GM18909 (cell line): ENCODE measurements around the gene PSRC1.

ENCODE experiments used
- ATAC-seq: cut with Tn5 transposase; IDR thresholded peaks from one replicate; pipeline ENCODE4 v1.9.1; 2021; ENCODE audit warnings: mild to moderate bottlenecking; ENCODE audit not compliant: unreplicated experiment, poor library complexity

Gene PSRC1

DNA sequence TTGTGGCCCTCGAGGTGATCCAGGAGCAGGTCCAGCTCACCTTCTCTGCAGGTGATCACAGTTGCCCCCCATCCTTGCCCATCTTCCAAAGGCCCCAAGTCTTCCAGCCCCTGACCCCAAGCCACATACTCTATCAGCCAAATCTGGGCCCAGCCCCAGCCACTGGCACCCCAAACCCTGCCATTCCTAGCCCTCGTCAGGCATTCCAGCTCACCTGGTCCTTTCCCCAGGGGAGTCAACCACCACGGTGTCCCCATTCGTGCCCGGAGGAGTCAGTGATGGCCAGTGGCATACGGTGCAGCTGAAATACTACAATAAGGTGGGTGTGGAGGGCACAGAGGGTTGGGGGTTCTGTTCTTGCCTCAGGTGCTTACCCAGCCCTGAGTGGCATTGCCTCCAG lies 21.4 kb downstream of the PSRC1 start:
- ATAC-seq = no peak

DNA sequence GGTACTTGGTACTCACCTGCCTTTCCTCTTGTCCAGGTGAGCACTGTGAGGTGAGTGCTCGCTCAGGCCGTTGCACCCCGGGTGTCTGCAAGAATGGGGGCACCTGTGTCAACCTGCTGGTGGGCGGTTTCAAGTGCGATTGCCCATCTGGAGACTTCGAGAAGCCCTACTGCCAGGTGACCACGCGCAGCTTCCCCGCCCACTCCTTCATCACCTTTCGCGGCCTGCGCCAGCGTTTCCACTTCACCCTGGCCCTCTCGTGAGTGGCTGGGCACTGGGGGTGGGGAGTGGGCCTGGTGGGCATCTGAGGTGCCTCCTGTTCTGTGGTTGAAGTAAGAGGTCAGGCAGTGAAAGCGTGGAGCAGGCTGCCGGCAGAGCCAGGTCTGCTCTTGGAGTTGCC lies 21.9 kb downstream of the PSRC1 start:
- ATAC-seq = no peak

DNA sequence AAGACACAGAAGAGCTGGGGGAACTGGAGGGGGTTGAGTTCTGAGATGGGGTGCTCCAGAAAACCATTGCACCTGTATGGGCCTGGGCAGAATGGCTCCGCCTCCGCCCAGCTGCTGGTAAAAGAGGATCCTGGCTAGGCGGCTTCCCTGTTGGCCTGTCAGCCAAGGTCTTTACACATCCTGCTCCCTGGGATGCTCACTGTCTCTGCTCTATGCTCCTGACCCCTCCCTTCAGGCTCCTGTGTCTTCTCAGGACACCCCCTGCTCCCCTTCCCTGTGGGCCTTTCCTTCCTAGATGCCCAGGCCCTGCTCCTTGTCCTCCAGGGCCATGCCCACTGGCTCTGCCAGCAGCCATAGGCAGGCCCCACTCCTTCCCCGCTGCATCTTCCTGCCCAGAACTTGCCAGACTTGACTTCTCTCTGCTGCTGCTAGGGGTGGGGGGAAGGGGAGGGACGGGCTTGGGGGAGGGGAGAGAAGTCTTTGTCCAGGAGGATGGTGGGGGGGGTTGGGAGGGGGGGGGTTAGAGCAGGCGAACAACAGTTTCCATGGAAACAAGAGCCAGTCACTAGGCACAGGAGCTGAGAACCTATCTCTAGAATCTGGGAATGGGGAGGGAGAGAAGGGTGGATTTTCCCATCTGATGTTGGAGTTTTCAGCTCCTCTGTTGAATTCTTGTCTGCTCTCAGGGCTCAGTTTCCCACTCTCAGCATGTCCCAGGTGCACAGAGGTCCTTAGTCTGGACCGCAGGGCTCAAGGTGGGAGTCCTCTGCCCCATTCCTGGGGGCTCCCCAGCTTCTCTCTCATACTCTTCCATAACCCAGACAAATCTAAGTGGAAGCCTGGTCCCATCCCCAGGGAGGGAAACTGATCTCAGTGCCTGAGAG lies 23.0 kb downstream of the PSRC1 start:
- ATAC-seq = no peak

DNA sequence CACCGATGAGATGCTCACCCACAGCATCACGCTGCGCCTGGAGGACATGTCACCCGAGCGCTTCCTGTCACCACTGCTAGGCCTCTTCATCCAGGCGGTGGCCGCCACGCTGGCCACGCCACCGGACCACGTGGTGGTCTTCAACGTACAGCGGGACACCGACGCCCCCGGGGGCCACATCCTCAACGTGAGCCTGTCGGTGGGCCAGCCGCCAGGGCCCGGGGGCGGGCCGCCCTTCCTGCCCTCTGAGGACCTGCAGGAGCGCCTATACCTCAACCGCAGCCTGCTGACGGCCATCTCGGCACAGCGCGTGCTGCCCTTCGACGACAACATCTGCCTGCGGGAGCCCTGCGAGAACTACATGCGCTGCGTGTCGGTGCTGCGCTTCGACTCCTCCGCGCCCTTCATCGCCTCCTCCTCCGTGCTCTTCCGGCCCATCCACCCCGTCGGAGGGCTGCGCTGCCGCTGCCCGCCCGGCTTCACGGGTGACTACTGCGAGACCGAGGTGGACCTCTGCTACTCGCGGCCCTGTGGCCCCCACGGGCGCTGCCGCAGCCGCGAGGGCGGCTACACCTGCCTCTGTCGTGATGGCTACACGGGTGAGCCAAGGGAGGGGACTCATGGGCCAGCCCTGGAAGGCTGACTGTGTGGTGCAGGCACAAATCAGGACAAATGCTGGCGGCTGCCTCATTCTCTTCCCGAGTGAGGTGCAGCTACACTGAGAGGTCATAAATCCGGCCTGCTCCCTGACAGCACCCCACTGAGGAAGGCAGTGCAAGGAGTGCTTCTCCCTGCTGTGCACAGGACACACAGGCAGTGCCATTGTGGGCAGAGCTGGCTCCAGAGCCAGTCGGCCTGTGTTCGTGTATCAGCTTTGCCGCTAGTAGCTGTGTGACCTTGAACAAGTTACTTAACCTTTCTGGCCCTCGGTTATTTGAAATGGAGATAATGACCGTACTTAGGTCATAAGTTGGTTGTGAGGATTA lies 24.2 kb downstream of the PSRC1 start:
- no peak for ATAC-seq

GRCh38 chr1:109257682-109258421 lies 25.1 kb downstream of the PSRC1 start:
- ATAC-seq = no peak

DNA sequence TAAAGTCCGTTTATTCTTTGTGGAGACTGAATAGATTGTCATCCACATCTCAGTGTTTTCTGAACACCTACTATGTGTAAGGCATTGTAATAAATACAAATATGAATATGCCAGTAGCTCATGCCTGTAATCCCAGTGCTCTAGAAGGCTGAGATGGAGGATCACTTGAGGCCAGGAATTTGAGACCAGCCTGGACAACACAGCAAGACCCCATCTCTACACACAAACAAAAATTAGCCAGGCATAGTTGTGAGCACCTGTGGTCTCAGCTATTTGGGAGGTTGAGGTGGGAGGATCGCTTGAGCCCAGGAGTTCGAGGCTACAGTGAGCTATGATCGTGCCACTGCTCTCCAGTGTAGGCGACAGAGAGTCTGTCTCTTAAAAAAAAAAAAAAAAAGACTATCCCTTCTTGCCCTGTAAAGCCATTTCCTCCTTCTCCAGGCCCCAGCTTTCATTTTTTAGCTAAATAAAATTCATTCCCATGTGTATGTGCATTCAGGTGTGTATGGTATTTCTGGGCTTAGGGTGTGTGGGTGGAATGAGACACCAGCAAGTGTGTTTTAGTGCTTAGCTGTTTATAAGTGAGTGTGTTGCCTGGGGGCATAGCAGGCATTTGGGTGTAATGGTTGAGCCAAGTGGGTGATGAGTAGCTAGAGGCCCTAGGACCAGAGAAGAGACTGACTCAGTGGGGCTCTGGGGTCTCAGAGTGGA lies 25.8 kb downstream of the PSRC1 start:
- no peak for ATAC-seq

GRCh38 chr1:109256085-109256484 lies 26.9 kb downstream of the PSRC1 start:
- ATAC-seq = no peak

DNA sequence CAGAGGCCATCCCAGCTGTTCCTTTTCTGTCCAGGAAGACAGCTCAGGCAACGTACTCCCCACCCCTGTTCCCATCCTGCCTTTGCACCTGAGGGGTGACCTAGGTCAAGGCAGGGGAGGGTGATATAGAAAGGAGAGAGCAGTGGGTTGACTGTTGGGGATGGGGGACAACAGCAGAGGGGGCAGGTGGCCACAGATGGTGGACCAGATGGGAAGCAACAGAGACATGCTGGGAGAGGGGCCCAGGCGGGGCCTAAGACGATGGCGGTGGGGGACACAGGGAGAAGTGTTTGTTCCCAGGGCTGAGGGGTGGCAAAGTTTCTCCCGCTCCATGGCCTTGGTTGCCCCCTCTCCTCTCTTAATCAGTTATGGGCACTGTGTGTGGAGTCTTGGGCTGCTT lies 27.3 kb downstream of the PSRC1 start:
- no peak for ATAC-seq

GRCh38 chr1:109255097-109255651 lies 27.8 kb downstream of the PSRC1 start:
- ATAC-seq = no peak

GRCh38 chr1:109254621-109255096 lies 28.3 kb downstream of the PSRC1 start:
- ATAC-seq = no peak

DNA sequence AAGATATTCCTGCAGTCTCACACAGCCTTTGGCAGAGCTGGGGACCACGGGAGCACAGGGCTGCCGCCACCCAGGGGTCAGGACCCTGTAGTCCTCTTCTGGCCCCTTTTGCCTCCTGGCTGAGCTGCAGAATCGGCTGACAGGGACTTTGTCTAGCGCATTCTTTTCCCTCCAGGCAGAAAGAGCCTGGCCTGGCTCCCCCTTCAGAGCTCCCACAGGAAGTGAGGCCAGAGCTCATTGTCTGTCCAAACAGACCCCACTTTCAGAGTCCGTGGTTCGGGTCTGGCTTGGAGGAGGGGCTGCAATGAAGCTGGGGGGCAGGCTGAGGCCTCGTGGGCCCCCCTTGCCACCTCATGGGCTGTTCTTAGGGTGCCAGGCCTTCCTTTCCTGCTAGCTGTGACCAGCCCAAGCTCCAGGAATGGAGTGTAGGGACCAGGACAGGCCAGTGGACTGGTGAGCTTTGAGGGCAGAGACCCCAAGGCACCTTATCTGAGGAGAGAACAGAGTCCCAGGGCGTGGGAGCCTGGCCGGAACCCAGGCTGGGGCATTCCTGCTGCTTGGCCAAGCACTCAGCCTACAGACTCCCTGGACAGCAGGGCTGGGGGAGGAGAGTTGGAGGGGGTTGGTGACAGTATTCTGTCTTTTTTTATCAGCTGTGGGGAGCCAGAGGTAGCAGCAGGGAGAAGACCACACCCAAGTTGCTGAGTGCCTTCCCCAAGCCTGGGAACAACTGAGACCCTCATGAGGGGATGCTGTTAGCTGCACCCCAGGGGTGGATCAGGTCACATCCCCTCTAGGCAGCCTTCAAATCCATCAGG lies 28.9 kb downstream of the PSRC1 start:
- no peak for ATAC-seq

GRCh38 chr1:109252893-109253802 lies 29.8 kb downstream of the PSRC1 start:
- no peak for ATAC-seq

DNA sequence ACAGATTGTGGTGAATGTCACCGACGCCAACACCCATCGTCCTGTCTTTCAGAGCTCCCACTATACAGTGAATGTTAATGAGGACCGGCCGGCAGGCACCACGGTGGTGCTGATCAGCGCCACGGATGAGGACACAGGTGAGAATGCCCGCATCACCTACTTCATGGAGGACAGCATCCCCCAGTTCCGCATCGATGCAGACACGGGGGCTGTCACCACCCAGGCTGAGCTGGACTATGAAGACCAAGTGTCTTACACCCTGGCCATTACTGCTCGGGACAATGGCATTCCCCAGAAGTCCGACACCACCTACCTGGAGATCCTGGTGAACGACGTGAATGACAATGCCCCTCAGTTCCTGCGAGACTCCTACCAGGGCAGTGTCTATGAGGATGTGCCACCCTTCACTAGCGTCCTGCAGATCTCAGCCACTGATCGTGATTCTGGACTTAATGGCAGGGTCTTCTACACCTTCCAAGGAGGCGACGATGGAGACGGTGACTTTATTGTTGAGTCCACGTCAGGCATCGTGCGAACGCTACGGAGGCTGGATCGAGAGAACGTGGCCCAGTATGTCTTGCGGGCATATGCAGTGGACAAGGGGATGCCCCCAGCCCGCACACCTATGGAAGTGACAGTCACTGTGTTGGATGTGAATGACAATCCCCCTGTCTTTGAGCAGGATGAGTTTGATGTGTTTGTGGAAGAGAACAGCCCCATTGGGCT lies 30.6 kb downstream of the PSRC1 start:
- ATAC-seq = no peak

- no peak for ATAC-seq
These were observed 31.4 kb downstream of the PSRC1 start for GRCh38 chr1:109251277-109252166.

GRCh38 chr1:109250454-109251276 lies 32.3 kb downstream of the PSRC1 start:
- ATAC-seq = no peak
